Stimulated activated CD8-positive, alpha-beta memory T cell treated with anti-CD3 and anti-CD28 coated beads, Interleukin-4, amount 100 ng/mL, for 1 hour (primary cell): ENCODE measurements around the gene PHYH.

Experiments
- DNase-seq, 2 donors: peaks; one replicate each; pipeline ENCODE4 v3.0.0-alpha.2; 2020; ENCODE audit warnings: low read depth in 2 of 2, low spot score in 1 of 2

Gene PHYH

DNA sequence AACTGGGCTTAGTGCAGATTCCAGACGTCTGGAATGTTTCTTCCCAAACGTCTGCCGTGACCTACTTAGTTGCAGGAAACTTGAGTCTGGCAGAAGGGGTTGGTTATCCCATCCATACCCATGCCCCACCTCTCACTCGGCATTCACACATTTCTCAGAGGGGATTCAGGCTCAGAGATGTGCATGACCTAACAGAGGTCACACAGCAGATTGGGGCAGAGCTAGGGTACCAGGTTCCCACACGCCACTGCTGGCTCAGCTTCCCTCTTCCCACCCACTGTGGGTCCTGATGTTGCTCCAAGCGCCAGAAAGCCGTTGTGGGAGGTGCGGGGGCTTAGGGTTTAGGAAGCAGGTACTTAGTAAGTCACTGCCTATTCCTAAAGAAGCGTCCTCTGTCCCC, 68.7 kb downstream of the PHYH start:
- no peak for DNase-seq
